Sigmoid colon (tissue), 7 donors: ENCODE results near the gene TENM3. TPM values are rescaled to one million over a fixed set of nuclear protein-coding genes. Genes with fewer than 3 reads are reported as not detected.

Source experiments
- DNase-seq: peaks from one replicate; pipeline ENCODE4 v3.0.0-alpha.2; 2019
- H3K27ac ChIP-seq, 4 donors: fragments of 200-600 bp; sonication (generic); one replicate each; pipeline ENCODE4 v1.5.1; 2016 to 2019; ENCODE audit warnings: mild to moderate bottlenecking in 1 of 4
- H3K27me3 ChIP-seq, 3 donors: fragments of 200-600 bp; sonication (generic); one replicate each; pipeline ENCODE4 v1.5.1; 2019; ENCODE audit warnings: mild to moderate bottlenecking in 1 of 3
- H3K36me3 ChIP-seq, 4 donors: fragments of 200-600 bp; sonication (generic); one replicate each; pipeline ENCODE4 v1.5.1; 2016 to 2019
- H3K4me1 ChIP-seq, 4 donors: fragments of 200-600 bp; sonication (generic); one replicate each; pipeline ENCODE4 v1.5.1; 2017 to 2019
- H3K4me3 ChIP-seq, 4 donors: fragments of 200-600 bp; sonication (generic); one replicate each; pipeline ENCODE4 v1.5.1; 2017 to 2019; ENCODE audit warnings: mild to moderate bottlenecking in 2 of 4, moderate library complexity in 1 of 4
- H3K9me3 ChIP-seq, 4 donors: fragments of 200-600 bp in 3 of 4; sonication (generic) in 3 of 4; one replicate each; pipeline versions ENCODE4 v1.5.1 to v1.6.1; 2013 to 2019
- EP300 ChIP-seq, 4 donors: sonication (generic); formaldehyde crosslinking; IDR thresholded peaks; one replicate each; pipeline ENCODE4 v1.6.1; 2017; ENCODE audit warnings: antibody characterized with exemption in 4 of 4
- POLR2A ChIP-seq, 2 donors: fragments of 450-650 bp; IDR thresholded peaks; one replicate each; pipeline ENCODE4 v1.6.1; 2016; ENCODE audit warnings: antibody characterized with exemption in 2 of 2, mild to moderate bottlenecking in 2 of 2, moderate library complexity in 2 of 2
- POLR2AphosphoS5 ChIP-seq, 4 donors: sonication (generic); formaldehyde crosslinking; IDR thresholded peaks; one replicate each; pipeline ENCODE4 v1.6.1; 2017; ENCODE audit warnings: antibody characterized with exemption in 4 of 4
- WGBS, 2 donors: extraction: QIAGEN DNeasy Blood & Tissue Kit; methylation state at CpG; one replicate each; pipeline ENCODE4 v1.1.7; 2013; 5-methylcytosine and 5-hydroxymethylcytosine counted together
- intact Hi-C: fragments of 100-400 bp; cut with DNase I; formaldehyde crosslinking; loops from one replicate; pipeline ENCODE4 v1.15.1; 2023
- polyA plus RNA-seq, 3 donors: library from polyadenylated mRNA; stranded (reverse); fragments of 200-250 nt; gene quantifications; one replicate each; pipeline ENCODE4 v1.2.3, GENCODE V29; 2013
- total RNA-seq, 4 donors: library from RNA; depleted of rRNA; stranded (reverse); fragments of >200 nt; gene quantifications; one replicate each; pipeline ENCODE4 v1.1.0, GENCODE V29; 2016
- TF ChIP-seq, protein P1 (sequence below), 4 experiments: fragments of 450-650 bp in 3 of 4; fragments of 200-600 bp in 1 of 4; IDR thresholded peaks; one replicate each; pipeline ENCODE4 v1.5.1; 2016 to 2019; ENCODE audit warnings: antibody characterized with exemption in 4 of 4, mild to moderate bottlenecking in 3 of 4, moderate library complexity in 2 of 4
- donor health status: healthy with polysubstance abuse.
- donor health status: Bipolar disorder and iron deficiency.
- donor health status: healthy.

The TENM3 gene
- total and polyA plus RNA-seq, 7 donors = 0.60 to 82.3 (median 37.8) TPM; not detected in 1

DNA sequence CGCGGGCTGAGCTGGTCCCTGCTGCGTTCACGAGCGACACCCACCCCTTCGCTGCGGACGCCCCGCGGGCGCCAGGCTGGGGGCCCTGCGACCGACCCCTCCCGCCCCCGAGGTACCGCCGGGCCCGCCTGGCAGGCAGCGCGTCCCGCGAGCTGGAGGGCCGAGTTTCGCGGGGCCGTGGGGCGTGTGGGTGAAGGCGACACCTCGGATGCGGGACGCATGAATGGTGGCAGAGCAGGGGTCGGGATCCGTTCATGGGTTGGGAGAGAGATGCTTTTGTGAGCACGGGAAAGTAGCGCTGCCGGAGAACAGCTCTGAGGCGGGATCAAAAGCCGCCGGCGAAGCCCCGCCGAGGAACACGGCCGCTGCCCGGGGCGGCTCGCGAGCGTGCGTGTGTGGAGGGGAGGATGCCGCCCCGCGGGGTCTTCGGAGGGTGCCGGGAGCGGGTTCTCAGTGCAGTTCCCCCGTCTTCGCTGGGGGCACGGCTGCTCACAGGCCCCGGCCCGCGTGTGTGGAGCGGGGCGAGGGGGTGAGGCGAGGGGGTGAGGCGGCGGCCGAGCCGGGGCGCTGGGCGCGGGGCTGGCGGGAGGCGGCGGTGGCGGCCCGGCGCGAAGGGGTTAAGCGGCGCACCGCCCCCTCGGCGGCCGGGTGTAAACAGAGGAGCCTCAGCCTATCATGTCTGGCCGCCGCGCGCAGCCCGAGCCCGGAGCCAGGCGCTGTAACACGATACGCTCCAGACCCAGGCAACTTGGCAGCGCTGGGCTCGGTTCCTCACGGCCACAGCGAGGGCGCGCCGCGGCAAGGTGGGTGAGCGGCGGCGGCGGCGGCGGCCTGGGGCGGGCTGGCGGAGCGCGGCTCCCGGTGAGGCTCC, 205.3 kb downstream of the TENM3 start:
- peak; percentile 98 for DNase-seq
- TF ChIP-seq EP300 (IDR thresholded peaks at IDR 0.05) (peak in 1 of 4 donors; percentile 14), POLR2A (IDR thresholded peaks at IDR 0.05) (no peak), POLR2AphosphoS5 (IDR thresholded peaks at IDR 0.05) (peak; percentile 57 to 89 (median 80))
- TF ChIP-seq, protein P1, sequence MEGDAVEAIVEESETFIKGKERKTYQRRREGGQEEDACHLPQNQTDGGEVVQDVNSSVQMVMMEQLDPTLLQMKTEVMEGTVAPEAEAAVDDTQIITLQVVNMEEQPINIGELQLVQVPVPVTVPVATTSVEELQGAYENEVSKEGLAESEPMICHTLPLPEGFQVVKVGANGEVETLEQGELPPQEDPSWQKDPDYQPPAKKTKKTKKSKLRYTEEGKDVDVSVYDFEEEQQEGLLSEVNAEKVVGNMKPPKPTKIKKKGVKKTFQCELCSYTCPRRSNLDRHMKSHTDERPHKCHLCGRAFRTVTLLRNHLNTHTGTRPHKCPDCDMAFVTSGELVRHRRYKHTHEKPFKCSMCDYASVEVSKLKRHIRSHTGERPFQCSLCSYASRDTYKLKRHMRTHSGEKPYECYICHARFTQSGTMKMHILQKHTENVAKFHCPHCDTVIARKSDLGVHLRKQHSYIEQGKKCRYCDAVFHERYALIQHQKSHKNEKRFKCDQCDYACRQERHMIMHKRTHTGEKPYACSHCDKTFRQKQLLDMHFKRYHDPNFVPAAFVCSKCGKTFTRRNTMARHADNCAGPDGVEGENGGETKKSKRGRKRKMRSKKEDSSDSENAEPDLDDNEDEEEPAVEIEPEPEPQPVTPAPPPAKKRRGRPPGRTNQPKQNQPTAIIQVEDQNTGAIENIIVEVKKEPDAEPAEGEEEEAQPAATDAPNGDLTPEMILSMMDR (IDR thresholded peaks at IDR 0.05) = no peak
- intact Hi-C loops = loop anchor here (2.0 to 5.0 kb wide), 2 partner anchors 121 to 304 kb away; no protein-coding TSS in a partner anchor
- WGBS, 2 donors = 1 to 2% methylated on average over 113 of the region's 113 CpGs
- Histone ChIP-seq H3K4me1 (peaks cover 0 to 36% (median 21%) of the 10 kb centered on the region in 4 donors), H3K27ac (peak overlapping the region; percentile 78 to 92 (median 88)), H3K4me3 (peak overlapping the region; percentile 65 to 88 (median 76)), H3K27me3 (peaks cover 0 to 13% (median 0%) of the 10 kb centered on the region in 3 donors), H3K9me3 (no peaks in the 10 kb centered on the region), H3K36me3 (no peaks in the 10 kb centered on the region)

DNA sequence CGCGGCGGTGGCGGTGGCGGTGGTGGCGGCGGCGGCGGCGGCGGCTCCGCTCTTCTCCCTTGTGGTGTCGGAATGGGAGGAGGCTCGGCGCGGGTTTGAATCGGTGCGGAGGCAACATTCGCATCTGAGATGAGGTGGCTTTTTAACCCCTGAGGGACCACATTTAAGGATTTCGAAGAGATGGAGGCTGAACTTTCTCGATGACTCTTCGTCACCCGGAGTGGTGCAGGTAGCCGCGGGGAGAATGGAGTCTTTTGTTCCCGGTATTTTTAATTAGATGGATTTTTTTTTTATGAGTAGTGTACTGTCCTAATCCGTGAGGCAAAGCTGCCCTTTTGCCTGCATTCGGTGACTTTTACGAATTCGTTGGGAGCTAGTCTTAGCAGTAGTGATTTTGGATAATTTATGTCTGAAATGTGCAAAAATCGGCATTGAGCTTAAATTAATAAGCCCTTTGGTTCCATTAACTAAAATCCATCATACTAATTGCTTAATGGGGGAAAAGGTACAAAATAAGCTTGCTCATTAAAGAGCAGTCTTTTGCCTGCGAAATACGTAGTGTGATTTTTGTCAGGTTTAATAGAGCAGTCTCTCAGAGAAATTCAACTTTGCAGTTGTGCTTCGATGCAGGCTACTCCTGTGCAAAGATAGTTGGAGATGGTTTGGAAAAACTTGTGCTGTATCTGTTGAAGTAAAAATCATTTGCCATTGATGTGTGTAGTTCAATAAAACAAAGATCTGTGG, 206.2 kb downstream of the TENM3 start:
- peaks cover 0 to 42% (median 28%) of the 10 kb centered on the region in 4 donors for H3K4me1 ChIP-seq
- no peaks in the 10 kb centered on the region for H3K36me3 ChIP-seq
- peak overlapping the region; percentile 50 to 88 (median 76) for H3K4me3 ChIP-seq
- H3K27ac ChIP-seq = peak overlapping the region; percentile 78 to 92 (median 88)
- H3K9me3 ChIP-seq = no peaks in the 10 kb centered on the region
- peaks cover 0 to 13% (median 0%) of the 10 kb centered on the region in 3 donors for H3K27me3 ChIP-seq
- TF ChIP-seq, protein P1 (IDR thresholded peaks at IDR 0.05) = no peak
- TF ChIP-seq POLR2A (IDR thresholded peaks at IDR 0.05) = no peak
- TF ChIP-seq POLR2AphosphoS5 (IDR thresholded peaks at IDR 0.05) = no peak
- TF ChIP-seq EP300 (IDR thresholded peaks at IDR 0.05) = no peak
- peak; percentile 85 for DNase-seq
- intact Hi-C loops = loop anchor here (2.0 to 5.0 kb wide), 2 partner anchors 122 to 305 kb away; no protein-coding TSS in a partner anchor
- WGBS, 2 donors = 1% methylated on average over 34 of the region's 34 CpGs

DNA sequence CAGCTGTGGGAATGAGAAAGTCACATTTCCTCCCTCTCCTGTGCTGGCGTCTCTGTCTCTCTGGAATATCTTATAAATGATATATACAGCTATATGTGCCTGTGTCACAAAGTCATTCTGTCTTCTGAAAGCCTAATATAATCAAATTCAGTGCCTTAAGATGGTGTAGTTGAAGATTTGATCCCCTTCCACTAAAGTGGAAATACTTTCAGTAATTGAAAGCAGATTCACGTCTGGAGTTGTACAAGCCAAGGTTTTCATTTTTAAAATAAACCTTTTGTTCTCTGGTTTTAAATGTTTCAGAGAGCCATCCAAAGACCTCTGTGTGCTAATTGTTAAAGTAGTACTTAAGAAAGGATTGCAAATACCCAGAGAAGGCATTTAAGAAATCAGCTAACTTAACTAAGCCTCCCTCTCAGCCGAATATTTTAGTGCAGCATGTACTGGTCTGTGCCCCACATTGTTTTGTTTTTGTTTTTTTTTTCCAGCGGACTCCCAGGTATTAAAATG, 206.8 kb downstream of the TENM3 start:
- H3K27me3 ChIP-seq = peaks cover 0 to 13% (median 0%) of the 10 kb centered on the region in 3 donors
- peaks cover 0 to 48% (median 33%) of the 10 kb centered on the region in 4 donors for H3K4me1 ChIP-seq
- WGBS, 2 donors = 7 to 9% methylated on average over 4 of the region's 4 CpGs
- intact Hi-C loops = loop anchor here (2.0 to 10.0 kb wide), 3 partner anchors 123 to 475 kb away; no protein-coding TSS in a partner anchor
- peak overlapping the region; percentile 78 to 92 (median 88) for H3K27ac ChIP-seq
- no peak for DNase-seq
- no peaks in the 10 kb centered on the region for H3K36me3 ChIP-seq
- peak overlapping the region; percentile 50 to 88 (median 76) for H3K4me3 ChIP-seq
- no peaks in the 10 kb centered on the region for H3K9me3 ChIP-seq
- no peak for TF ChIP-seq POLR2A (IDR thresholded peaks at IDR 0.05)

DNA sequence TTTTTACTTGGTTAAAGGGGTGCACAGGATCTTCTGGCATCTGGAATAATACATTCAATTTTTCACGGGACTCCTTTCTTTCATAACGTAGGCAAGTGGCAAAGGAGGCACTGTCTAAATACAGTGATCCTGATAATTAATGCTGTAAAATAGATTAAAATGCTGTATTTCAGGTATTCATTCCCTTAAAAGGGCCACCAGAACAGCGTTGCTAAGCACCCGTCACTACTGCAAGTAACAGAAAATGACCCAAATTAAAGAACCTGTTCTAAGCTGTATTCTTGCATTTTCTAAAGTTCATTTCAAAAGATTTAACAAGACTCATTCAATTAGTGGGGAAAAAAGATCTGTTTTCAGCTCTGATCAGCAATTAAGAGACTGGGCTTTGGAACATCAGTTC, 208.2 kb downstream of the TENM3 start:
- Histone ChIP-seq H3K4me1 (peaks cover 0 to 52% (median 34%) of the 10 kb centered on the region in 4 donors), H3K27me3 (peaks cover 0 to 13% (median 0%) of the 10 kb centered on the region in 3 donors), H3K9me3 (no peaks in the 10 kb centered on the region), H3K27ac (peak overlapping the region in 3 of 4 donors; percentile 85 to 92 (median 91)), H3K36me3 (no peaks in the 10 kb centered on the region), H3K4me3 (peak overlapping the region in 3 of 4 donors; percentile 1 to 88 (median 10))
- intact Hi-C loops = loop anchor here (10.0 kb wide), 1 partner anchor 473 kb away; no protein-coding TSS in a partner anchor
- TF ChIP-seq POLR2AphosphoS5 (IDR thresholded peaks at IDR 0.05) (no peak), POLR2A (IDR thresholded peaks at IDR 0.05) (no peak), EP300 (IDR thresholded peaks at IDR 0.05) (no peak)
- TF ChIP-seq, protein P1 (IDR thresholded peaks at IDR 0.05) = no peak
- DNase-seq = no peak
- 76 to 88% methylated on average over 4 of the region's 4 CpGs for WGBS, 2 donors
